Measurements from ENCODE around the gene DUSP19.

The DUSP19 gene

DNA sequence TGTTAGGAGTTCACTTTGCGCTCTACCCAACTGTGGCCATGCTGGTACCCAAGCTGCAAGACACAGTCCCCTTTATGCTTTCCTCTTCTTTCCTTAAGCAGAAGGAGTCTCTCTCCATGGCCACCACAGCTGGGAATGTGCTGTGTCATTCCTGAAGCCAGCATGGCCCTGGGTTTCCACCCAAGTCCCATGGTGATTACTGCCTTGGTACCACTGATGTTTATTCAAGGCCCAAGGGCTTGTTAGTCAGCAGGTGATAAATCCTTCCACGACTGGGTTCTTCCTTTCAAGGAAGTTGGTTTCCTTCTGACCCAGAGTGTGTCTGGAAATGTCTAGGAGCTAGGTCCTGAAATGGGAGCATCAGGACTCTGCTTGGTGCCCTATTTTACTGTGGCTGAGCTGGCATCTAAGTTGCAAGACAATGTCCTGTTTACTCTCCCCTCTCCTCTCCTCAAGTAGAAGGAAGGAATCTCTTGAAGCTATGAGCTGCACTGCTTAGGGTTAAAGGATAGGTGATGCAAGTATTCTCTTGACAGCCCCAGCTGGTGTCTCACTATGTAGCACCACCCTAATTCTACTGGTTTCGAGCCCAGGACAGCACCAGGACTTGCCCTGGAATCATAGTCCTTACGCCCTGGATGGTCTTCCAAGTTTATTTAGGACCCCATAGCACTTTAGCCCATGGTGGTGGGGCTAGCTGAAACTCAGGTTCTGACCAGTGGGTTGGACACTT is 27.0 kb downstream of the DUSP19 start:
- no peaks in the 10 kb centered on the region for H3K9me3 ChIP-seq (ENCODE audit: insufficient read depth, low read depth, low read length)

DNA sequence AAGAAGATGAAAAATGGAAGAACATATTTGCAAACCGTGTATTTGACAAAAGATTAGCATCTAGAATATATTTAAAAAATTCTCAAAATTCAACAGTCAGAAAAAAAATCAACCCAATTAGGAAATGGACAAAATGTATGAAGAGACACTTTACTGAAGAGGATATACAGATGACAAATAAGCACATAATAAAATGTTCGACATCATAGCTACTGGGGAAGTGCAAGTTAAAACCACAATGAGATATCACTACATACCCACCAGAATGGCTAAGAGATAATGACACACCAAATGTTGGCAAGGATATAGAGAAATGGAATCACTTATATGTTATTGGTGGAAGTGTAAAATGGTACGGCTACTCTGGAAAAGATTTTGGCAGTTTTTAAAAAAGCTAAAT is 34.0 kb downstream of the DUSP19 start:
- no peak overlapping the region for H3K9ac ChIP-seq (ENCODE audit: low read depth, low read length)
- H3K36me3 ChIP-seq (ENCODE audit: insufficient read depth, low read depth, low read length) = no peaks in the 10 kb centered on the region
- H3K27ac ChIP-seq (ENCODE audit: low read length) = no peak overlapping the region
- no peak overlapping the region for H3K4me3 ChIP-seq (ENCODE audit: low read length)
- H3K9me3 ChIP-seq (ENCODE audit: insufficient read depth, low read depth, low read length) = no peaks in the 10 kb centered on the region
- no peaks in the 10 kb centered on the region for H3K4me1 ChIP-seq (ENCODE audit: insufficient read depth, low read length)
- H3K27me3 ChIP-seq (ENCODE audit: insufficient read depth, low read length) = no peaks in the 10 kb centered on the region

More for the DNA sequence above, 27.0 kb downstream of the DUSP19 start:
- Histone ChIP-seq H3K9ac (ENCODE audit: low read depth, low read length) (no peak overlapping the region), H3K27ac (ENCODE audit: low read length) (no peak overlapping the region), H3K4me1 (ENCODE audit: insufficient read depth, low read length) (no peaks in the 10 kb centered on the region), H3K4me3 (ENCODE audit: low read length) (no peak overlapping the region), H3K36me3 (ENCODE audit: insufficient read depth, low read depth, low read length) (no peaks in the 10 kb centered on the region), H3K27me3 (ENCODE audit: insufficient read depth, low read length) (no peaks in the 10 kb centered on the region)

DNA sequence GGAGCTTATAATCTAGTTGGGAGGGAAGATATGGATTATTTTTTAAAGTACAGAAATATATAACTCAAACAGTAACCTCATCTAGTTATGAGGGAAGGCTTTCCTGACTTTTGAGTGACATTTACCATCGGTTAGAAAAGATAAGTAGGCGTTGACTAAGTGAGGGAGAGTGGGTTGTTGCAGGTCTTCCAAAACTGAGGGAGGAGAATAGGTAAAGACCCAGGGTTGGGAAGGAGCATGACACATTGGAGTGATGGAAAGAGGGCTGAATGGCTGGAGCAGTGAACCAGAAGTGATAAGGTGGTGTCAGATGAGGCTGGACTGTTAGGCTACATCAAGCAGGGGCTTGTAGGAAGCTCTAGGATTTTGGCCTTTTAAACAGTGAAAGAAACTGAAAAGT is 35.1 kb downstream of the DUSP19 start:
- H3K36me3 ChIP-seq (ENCODE audit: insufficient read depth, low read depth, low read length) = no peaks in the 10 kb centered on the region
- no peaks in the 10 kb centered on the region for H3K9me3 ChIP-seq (ENCODE audit: insufficient read depth, low read depth, low read length)
- H3K27ac ChIP-seq (ENCODE audit: low read length) = no peak overlapping the region
- H3K9ac ChIP-seq (ENCODE audit: low read depth, low read length) = no peak overlapping the region
- H3K4me3 ChIP-seq (ENCODE audit: low read length) = no peak overlapping the region
- no peaks in the 10 kb centered on the region; the same call in 1 of the 2 replicates for H3K4me1 ChIP-seq (ENCODE audit: insufficient read depth, low read length)
- H3K27me3 ChIP-seq (ENCODE audit: insufficient read depth, low read length) = no peaks in the 10 kb centered on the region

DNA sequence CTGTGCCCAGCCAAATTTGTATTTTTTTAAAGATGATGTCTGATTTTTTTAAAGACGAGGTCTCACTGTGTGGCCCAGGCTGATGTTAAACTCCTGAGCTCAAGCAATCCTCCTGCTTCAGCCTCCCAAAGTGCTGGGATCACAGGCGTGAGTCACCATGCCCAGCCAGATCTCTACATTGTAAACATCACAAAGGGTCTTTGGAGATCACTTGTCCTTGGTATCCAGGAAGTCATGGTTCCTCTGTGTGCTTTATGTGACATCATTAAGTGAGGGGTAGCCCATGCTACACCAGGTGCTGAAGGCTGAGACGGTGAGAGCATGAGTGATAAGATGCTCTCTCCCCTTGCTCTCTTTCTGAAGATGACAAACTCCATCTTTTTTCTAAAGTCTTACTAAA is 38.7 kb downstream of the DUSP19 start:
- H3K4me1 ChIP-seq (ENCODE audit: insufficient read depth, low read length) = no peaks in the 10 kb centered on the region; the same call in 1 of the 2 replicates
- H3K4me3 ChIP-seq (ENCODE audit: low read length) = no peak overlapping the region
- H3K27me3 ChIP-seq (ENCODE audit: insufficient read depth, low read length) = no peaks in the 10 kb centered on the region
- H3K36me3 ChIP-seq (ENCODE audit: insufficient read depth, low read depth, low read length) = no peaks in the 10 kb centered on the region
- H3K9me3 ChIP-seq (ENCODE audit: insufficient read depth, low read depth, low read length) = no peaks in the 10 kb centered on the region
- H3K9ac ChIP-seq (ENCODE audit: low read depth, low read length) = no peak overlapping the region
- no peak overlapping the region for H3K27ac ChIP-seq (ENCODE audit: low read length)

DNA sequence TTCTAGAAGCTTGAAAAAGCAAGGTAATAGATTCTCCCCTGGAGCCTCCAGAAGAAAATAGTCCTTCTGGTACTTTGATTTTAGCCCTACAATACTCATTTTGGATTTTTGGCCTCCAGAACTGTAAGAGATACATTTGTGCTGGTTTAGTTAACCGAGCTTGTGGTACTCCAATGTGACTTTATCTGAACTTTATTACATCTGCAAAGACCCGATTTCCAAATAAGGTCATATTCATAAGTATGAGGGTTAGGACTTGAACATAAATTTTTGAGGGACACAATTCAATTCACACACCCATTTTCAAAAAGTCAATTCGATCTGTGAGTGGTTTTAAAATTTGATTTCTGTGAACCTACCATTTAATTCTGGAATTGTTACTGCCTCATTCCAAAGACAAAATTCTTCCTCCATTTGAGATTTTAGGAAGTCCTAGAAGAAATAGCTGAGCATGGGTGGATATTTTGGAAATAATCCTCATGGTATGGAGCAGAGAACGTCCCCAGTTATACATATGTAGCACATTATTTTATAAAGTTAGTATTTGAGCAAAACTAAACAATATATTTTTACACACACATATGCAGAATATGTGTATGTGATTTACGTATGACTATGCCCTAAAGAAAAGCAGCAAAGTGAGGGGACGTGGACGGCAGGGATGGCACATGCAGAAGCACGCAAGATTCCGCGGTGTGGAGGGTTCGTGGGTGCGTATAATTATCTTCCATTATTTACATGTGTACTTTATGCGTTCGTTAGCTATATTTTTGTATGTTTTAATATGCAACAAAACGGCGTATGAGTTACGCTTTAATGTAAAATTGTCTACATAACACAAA is 44.8 kb downstream of the DUSP19 start:
- Histone ChIP-seq H3K9ac (ENCODE audit: low read depth, low read length) (peak overlapping the region; percentile 94), H3K27me3 (ENCODE audit: insufficient read depth, low read length) (no peaks in the 10 kb centered on the region), H3K4me1 (ENCODE audit: insufficient read depth, low read length) (peaks cover 7% of the 10 kb centered on the region), H3K27ac (ENCODE audit: low read length) (peak overlapping the region; percentile 63), H3K9me3 (ENCODE audit: insufficient read depth, low read depth, low read length) (no peaks in the 10 kb centered on the region), H3K36me3 (ENCODE audit: insufficient read depth, low read depth, low read length) (peaks cover 3% of the 10 kb centered on the region), H3K4me3 (ENCODE audit: low read length) (peak overlapping the region; percentile 89)

DNA sequence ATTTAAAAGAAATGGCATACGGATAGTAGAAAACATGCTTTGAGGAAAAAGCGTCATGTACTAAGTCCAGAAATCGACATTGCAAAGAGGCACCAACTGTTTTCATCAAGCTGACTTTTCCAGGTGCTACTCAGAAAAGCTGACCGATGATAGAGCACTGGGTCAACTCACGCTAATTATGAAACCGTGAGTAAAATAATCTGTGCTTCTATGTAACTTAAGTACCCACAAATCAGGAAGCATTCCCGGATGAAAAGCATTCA is 45.3 kb downstream of the DUSP19 start:
- peaks cover 9% of the 10 kb centered on the region for H3K36me3 ChIP-seq (ENCODE audit: insufficient read depth, low read depth, low read length)
- H3K9ac ChIP-seq (ENCODE audit: low read depth, low read length) = peak overlapping the region; percentile 94
- H3K4me1 ChIP-seq (ENCODE audit: insufficient read depth, low read length) = peaks cover 7% of the 10 kb centered on the region; the same call in 1 of the 2 replicates
- no peaks in the 10 kb centered on the region for H3K27me3 ChIP-seq (ENCODE audit: insufficient read depth, low read length)
- H3K27ac ChIP-seq (ENCODE audit: low read length) = peak overlapping the region; percentile 63
- no peaks in the 10 kb centered on the region for H3K9me3 ChIP-seq (ENCODE audit: insufficient read depth, low read depth, low read length)
- peak overlapping the region; percentile 89 for H3K4me3 ChIP-seq (ENCODE audit: low read length)

DNA sequence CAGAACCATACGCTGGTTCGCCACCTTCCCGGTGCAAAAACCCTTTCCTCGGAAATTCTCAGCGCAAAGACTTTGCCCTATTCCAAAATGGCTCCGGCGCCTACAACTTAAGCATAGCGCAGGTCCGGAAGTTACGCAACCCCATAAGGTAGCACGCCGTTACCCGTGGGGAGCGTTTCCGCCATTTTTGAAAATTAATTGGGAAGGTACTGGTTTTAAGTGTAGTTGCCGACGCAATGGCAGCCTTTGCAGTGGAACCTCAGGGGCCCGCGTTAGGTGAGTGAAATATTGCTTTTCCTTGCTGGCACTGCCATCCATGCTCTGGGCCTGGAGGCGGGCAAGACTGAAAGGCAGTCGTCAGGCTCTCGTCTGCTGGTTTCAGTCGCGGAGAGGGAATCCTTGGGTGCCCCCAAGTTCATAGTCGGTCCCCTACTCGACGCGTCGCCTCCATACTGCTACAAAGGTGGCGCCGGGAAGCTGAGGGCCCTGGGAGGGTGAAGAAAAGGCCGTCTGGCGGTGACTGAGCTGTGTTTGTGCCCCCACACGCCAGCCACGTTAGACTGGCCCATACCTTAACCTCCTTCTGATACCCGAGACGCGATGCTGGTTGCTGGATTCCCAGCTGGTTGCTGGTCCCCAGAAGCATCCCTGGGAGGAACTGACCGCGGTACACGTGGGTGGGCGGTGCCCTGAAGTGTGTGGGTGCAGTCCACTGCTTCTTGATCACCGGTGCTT is 45.8 kb downstream of the DUSP19 start, which contains the start of gene NUP35:
TSS of gene NUP35 (plus strand) at position 222 of the 735 bp plus-strand sequence. CDS start at position 237, 15 bp downstream.
- H3K36me3 ChIP-seq (ENCODE audit: insufficient read depth, low read depth, low read length) = peaks cover 14% of the 10 kb centered on the region
- H3K9ac ChIP-seq (ENCODE audit: low read depth, low read length) = peak within 1 kb of the TSS; percentile 94
- H3K9me3 ChIP-seq (ENCODE audit: insufficient read depth, low read depth, low read length) = no peaks in the 10 kb centered on the region
- peaks cover 7% of the 10 kb centered on the region; the same call in 1 of the 2 replicates for H3K4me1 ChIP-seq (ENCODE audit: insufficient read depth, low read length)
- no peaks in the 10 kb centered on the region for H3K27me3 ChIP-seq (ENCODE audit: insufficient read depth, low read length)
- H3K27ac ChIP-seq (ENCODE audit: low read length) = peak within 1 kb of the TSS; percentile 65
- peak within 1 kb of the TSS; percentile 89 for H3K4me3 ChIP-seq (ENCODE audit: low read length)

DNA sequence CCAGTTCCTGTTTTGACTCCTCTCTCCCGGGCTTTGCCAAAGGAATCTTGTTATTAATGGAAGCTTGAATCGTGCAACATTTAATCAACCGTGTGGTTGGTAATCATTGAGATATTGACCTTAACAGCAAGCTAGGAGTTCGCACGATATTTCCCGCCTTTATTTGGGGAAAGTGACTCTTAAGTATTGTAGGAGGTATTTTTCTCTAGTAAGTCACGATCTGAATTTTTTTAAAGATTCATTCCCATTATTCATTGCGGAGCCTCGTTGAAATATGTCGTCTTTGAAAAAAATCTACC is 46.4 kb downstream of the DUSP19 start:
- H3K27ac ChIP-seq (ENCODE audit: low read length) = peak overlapping the region; percentile 65
- peaks cover 19% of the 10 kb centered on the region for H3K36me3 ChIP-seq (ENCODE audit: insufficient read depth, low read depth, low read length)
- peaks cover 7% of the 10 kb centered on the region; the same call in 1 of the 2 replicates for H3K4me1 ChIP-seq (ENCODE audit: insufficient read depth, low read length)
- H3K9me3 ChIP-seq (ENCODE audit: insufficient read depth, low read depth, low read length) = no peaks in the 10 kb centered on the region
- H3K9ac ChIP-seq (ENCODE audit: low read depth, low read length) = peak overlapping the region; percentile 94
- H3K4me3 ChIP-seq (ENCODE audit: low read length) = peak overlapping the region; percentile 89
- H3K27me3 ChIP-seq (ENCODE audit: insufficient read depth, low read length) = no peaks in the 10 kb centered on the region

DNA sequence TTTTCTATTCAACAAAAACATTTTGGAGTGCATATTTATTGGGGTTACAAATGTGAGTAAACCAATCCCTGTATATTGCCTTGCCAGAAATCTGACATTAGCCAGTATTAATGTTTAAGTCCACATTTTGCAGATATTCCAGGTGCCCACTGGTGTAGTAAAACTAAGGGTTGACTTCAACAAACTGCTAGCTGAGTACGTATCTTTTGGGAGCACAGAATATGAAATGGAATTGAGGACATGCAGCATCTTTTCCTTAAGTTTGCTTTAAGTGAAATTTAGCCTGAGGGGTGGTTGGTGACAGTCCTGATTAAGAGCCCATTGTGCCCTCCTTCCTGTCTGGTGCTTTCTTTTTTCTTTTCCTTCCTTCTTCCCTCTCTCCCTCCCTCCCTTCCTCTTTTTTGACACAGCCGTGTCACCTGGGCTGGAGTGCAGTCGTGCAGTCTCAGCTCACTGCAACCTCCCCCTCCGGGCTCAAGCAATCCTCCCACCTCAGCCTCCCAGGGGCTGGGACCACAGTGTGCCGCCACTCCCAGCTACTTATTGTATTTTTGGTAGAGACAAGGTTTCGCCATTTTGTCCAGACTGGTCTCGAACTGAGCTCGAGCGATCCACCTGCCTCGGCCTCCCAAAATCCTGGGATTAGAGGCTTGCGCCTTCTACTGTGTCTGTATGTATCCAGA is 47.3 kb downstream of the DUSP19 start:
- H3K4me3 ChIP-seq (ENCODE audit: low read length) = peak overlapping the region; percentile 89
- no peaks in the 10 kb centered on the region for H3K27me3 ChIP-seq (ENCODE audit: insufficient read depth, low read length)
- H3K9ac ChIP-seq (ENCODE audit: low read depth, low read length) = peak overlapping the region; percentile 94; the same call in 1 of the 2 replicates
- no peak overlapping the region for H3K27ac ChIP-seq (ENCODE audit: low read length)
- no peaks in the 10 kb centered on the region for H3K9me3 ChIP-seq (ENCODE audit: insufficient read depth, low read depth, low read length)
- H3K36me3 ChIP-seq (ENCODE audit: insufficient read depth, low read depth, low read length) = peaks cover 28% of the 10 kb centered on the region
- H3K4me1 ChIP-seq (ENCODE audit: insufficient read depth, low read length) = peaks cover 7% of the 10 kb centered on the region; the same call in 1 of the 2 replicates

DNA sequence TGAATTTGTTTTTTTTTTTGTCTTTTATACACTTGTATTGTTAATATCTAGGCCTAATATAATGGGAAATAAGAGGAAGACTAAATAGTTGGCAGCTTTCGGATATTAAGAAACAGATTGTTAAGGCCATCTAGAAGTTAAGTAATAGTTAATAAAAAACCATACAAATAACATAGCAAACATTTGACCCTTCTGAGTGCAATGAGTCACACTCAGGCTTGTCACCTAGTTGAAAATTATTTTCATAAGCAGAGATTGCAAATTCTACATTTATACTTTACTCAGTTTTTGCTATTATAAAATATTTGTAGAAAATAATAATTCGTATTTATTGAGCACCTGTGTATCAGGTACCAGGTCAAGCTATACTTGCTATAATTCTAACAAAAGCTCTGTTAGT is 48.1 kb downstream of the DUSP19 start:
- no peaks in the 10 kb centered on the region for H3K9me3 ChIP-seq (ENCODE audit: insufficient read depth, low read depth, low read length)
- H3K4me3 ChIP-seq (ENCODE audit: low read length) = peak overlapping the region; percentile 89; the same call in 1 of the 2 replicates
- H3K27ac ChIP-seq (ENCODE audit: low read length) = no peak overlapping the region
- no peak overlapping the region for H3K9ac ChIP-seq (ENCODE audit: low read depth, low read length)
- H3K27me3 ChIP-seq (ENCODE audit: insufficient read depth, low read length) = no peaks in the 10 kb centered on the region
- peaks cover 7% of the 10 kb centered on the region; the same call in 1 of the 2 replicates for H3K4me1 ChIP-seq (ENCODE audit: insufficient read depth, low read length)
- H3K36me3 ChIP-seq (ENCODE audit: insufficient read depth, low read depth, low read length) = peaks cover 36% of the 10 kb centered on the region

DNA sequence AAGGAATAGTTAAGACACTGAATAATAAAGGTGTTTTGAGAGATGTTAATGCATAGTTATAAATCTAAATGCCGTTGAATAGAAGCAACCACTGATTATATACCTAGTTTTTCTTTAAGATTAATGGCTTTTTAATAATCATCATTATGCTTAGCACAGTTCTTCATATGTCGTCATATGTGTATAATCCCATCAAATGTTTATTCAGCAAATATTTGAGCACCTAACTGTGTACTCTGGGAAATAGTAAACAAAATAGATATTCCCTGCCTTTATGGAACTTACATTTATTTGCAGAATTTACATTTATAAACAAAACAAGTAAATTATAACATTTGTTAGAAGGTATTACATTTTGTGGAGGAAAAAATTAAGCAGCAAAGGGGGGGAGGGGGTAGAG is 55.5 kb downstream of the DUSP19 start:
- Histone ChIP-seq H3K4me3 (ENCODE audit: low read length) (no peak overlapping the region), H3K36me3 (ENCODE audit: insufficient read depth, low read depth, low read length) (peaks cover 79% of the 10 kb centered on the region), H3K4me1 (ENCODE audit: insufficient read depth, low read length) (no peaks in the 10 kb centered on the region), H3K9me3 (ENCODE audit: insufficient read depth, low read depth, low read length) (no peaks in the 10 kb centered on the region), H3K27ac (ENCODE audit: low read length) (no peak overlapping the region), H3K9ac (ENCODE audit: low read depth, low read length) (no peak overlapping the region), H3K27me3 (ENCODE audit: insufficient read depth, low read length) (no peaks in the 10 kb centered on the region)
